ENCODE data around the gene CTNNA3. TPM values are rescaled to one million over a fixed set of nuclear protein-coding genes. Genes with fewer than 3 reads are reported as not detected.

CTNNA3 gene
- total and polyA plus RNA-seq, 2 donors (not counting 1 experiment from before 2014, with no cell fraction given), result not detected

DNA sequence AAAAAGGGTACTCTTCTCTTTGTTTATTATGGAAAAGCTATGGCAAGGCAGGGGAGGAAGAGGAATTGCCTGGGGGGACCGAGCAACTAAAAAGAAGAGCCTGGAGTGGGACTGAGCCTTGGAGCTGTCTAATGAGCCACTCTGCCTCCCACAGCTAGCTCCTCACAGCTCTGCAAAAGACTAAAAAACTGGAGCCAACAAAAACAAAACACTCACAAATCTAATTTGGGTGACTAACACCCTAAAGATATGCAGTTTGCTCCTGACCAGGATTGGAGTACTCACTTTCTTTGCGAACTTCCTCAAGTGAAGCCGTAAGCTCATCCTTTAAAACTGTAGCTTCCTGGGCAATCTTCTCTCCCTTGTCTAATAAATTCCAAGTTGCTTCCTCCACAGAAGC is 89.4 kb downstream of the CTNNA3 start:
- H3K27me3 ChIP-seq (ENCODE audit: control insufficient read depth, insufficient read depth, low read length), result no peaks in the 10 kb centered on the region
- peaks cover 5% of the 10 kb centered on the region for H3K4me1 ChIP-seq (ENCODE audit: control insufficient read depth, extremely low read depth, insufficient read depth, low read length)
- H3K79me2 ChIP-seq (ENCODE audit: control insufficient read depth, insufficient read depth, low read length), result no peaks in the 10 kb centered on the region
- H3K9me3 ChIP-seq (ENCODE audit: control insufficient read depth, insufficient read depth, low read depth, low read length), result no peaks in the 10 kb centered on the region
- H4K20me1 ChIP-seq (ENCODE audit: control insufficient read depth, extremely low read depth, insufficient read depth, low read length), result no peaks in the 10 kb centered on the region
- H2AFZ ChIP-seq (ENCODE audit: low read length), result no peak overlapping the region
- H3K4me2 ChIP-seq (ENCODE audit: extremely low read depth, insufficient read depth, low read length), result peak overlapping the region; percentile 27
- H3K9ac ChIP-seq (ENCODE audit: insufficient read depth, low read length), result no peak overlapping the region
- H3K27ac ChIP-seq (ENCODE audit: insufficient read depth, low read length), result no peak overlapping the region
- TF ChIP-seq, protein P1, sequence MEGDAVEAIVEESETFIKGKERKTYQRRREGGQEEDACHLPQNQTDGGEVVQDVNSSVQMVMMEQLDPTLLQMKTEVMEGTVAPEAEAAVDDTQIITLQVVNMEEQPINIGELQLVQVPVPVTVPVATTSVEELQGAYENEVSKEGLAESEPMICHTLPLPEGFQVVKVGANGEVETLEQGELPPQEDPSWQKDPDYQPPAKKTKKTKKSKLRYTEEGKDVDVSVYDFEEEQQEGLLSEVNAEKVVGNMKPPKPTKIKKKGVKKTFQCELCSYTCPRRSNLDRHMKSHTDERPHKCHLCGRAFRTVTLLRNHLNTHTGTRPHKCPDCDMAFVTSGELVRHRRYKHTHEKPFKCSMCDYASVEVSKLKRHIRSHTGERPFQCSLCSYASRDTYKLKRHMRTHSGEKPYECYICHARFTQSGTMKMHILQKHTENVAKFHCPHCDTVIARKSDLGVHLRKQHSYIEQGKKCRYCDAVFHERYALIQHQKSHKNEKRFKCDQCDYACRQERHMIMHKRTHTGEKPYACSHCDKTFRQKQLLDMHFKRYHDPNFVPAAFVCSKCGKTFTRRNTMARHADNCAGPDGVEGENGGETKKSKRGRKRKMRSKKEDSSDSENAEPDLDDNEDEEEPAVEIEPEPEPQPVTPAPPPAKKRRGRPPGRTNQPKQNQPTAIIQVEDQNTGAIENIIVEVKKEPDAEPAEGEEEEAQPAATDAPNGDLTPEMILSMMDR (conservative IDR thresholded peaks at IDR 0.05 in 1 of 2, IDR thresholded peaks at IDR 0.05 in 1 of 2; ENCODE audit: low read depth in 1 of 2, low read length in 2 of 2), result no peak
- TF ChIP-seq EZH2 (IDR thresholded peaks at IDR 0.05; ENCODE audit: low read length, missing control alignments), result no peak
- H3K4me3 ChIP-seq (replicated peaks in 1 of 4; ENCODE audit: control extremely low read depth in 1 of 4, insufficient read depth in 1 of 4, low read depth in 3 of 4, low read length in 4 of 4), result no peak overlapping the region
- peak; percentile 66 to 96 for DNase-seq (ENCODE audit: low read depth in 2 of 2)
- H3K36me3 ChIP-seq (ENCODE audit: control insufficient read depth, insufficient read depth, low read length), result no peaks in the 10 kb centered on the region

DNA sequence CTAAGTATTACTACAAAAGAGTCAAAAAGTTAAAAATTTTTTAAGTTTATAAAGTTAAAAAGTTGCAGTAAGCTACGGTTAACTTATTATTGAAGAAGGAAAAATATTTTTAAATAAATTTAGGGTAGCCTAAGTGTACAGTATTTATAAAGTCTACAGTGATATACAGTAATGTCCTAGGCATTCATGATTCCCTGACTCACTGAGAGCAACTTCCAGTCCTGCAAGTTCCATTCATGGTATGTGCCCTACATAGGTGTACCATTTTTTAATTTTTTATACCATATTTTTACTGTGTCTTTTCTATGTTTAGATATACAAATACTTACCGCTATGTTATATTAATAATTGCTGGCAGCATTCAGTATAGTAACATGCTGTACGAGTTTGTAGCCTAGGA is 92.3 kb downstream of the CTNNA3 start:
- peak in 1 of 2 donors; percentile 39 for DNase-seq (ENCODE audit: low read depth in 2 of 2)
- Histone ChIP-seq H3K79me2 (ENCODE audit: control insufficient read depth, insufficient read depth, low read length) (no peaks in the 10 kb centered on the region), H3K4me1 (ENCODE audit: control insufficient read depth, extremely low read depth, insufficient read depth, low read length) (peaks cover 5% of the 10 kb centered on the region), H3K9me3 (ENCODE audit: control insufficient read depth, insufficient read depth, low read depth, low read length) (no peaks in the 10 kb centered on the region), H3K27me3 (ENCODE audit: control insufficient read depth, insufficient read depth, low read length) (no peaks in the 10 kb centered on the region), H4K20me1 (ENCODE audit: control insufficient read depth, extremely low read depth, insufficient read depth, low read length) (no peaks in the 10 kb centered on the region), H3K4me3 (replicated peaks in 1 of 4; ENCODE audit: control extremely low read depth in 1 of 4, insufficient read depth in 1 of 4, low read depth in 3 of 4, low read length in 4 of 4) (no peak overlapping the region), H3K36me3 (ENCODE audit: control insufficient read depth, insufficient read depth, low read length) (no peaks in the 10 kb centered on the region), H2AFZ (ENCODE audit: low read length) (no peak overlapping the region), H3K9ac (ENCODE audit: insufficient read depth, low read length) (no peak overlapping the region), H3K27ac (ENCODE audit: insufficient read depth, low read length) (no peak overlapping the region), H3K4me2 (ENCODE audit: extremely low read depth, insufficient read depth, low read length) (no peak overlapping the region)
- TF ChIP-seq EZH2 (IDR thresholded peaks at IDR 0.05; ENCODE audit: low read length, missing control alignments), result no peak
- TF ChIP-seq, protein P1 (conservative IDR thresholded peaks at IDR 0.05 in 1 of 2, IDR thresholded peaks at IDR 0.05 in 1 of 2; ENCODE audit: low read depth in 1 of 2, low read length in 2 of 2), result no peak

DNA sequence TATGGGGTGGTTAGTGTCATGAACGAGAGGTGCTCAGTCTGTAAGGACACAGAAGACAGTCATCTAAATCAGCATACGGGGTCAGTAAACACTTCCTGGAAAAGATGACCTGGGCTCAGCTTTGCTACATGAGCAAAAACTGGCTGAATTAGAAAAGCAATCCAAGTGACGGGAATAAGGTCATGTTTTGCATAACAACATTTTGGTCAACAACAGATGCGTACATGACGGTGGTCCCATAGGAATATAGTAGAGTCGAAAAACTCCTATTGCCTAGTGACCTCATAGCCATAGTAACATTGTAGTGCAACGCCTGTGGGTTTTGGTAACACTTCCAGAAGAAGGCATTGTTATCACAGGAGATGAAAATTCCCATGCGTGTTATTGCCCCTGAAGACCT is 92.9 kb downstream of the CTNNA3 start:
- no peak for TF ChIP-seq EZH2 (IDR thresholded peaks at IDR 0.05; ENCODE audit: low read length, missing control alignments)
- TF ChIP-seq, protein P1 (conservative IDR thresholded peaks at IDR 0.05 in 1 of 2, IDR thresholded peaks at IDR 0.05 in 1 of 2; ENCODE audit: low read depth in 1 of 2, low read length in 2 of 2), result no peak
- H3K79me2 ChIP-seq (ENCODE audit: control insufficient read depth, insufficient read depth, low read length), result no peaks in the 10 kb centered on the region
- H3K4me2 ChIP-seq (ENCODE audit: extremely low read depth, insufficient read depth, low read length), result no peak overlapping the region

More for the DNA sequence above, 92.9 kb downstream of the CTNNA3 start:
- H2AFZ ChIP-seq (ENCODE audit: low read length), result no peak overlapping the region
- H3K9me3 ChIP-seq (ENCODE audit: control insufficient read depth, insufficient read depth, low read depth, low read length), result no peaks in the 10 kb centered on the region
- no peaks in the 10 kb centered on the region for H4K20me1 ChIP-seq (ENCODE audit: control insufficient read depth, extremely low read depth, insufficient read depth, low read length)
- no peaks in the 10 kb centered on the region for H3K27me3 ChIP-seq (ENCODE audit: control insufficient read depth, insufficient read depth, low read length)
- no peak overlapping the region for H3K4me3 ChIP-seq (replicated peaks in 1 of 4; ENCODE audit: control extremely low read depth in 1 of 4, insufficient read depth in 1 of 4, low read depth in 3 of 4, low read length in 4 of 4)
- H3K4me1 ChIP-seq (ENCODE audit: control insufficient read depth, extremely low read depth, insufficient read depth, low read length), result peaks cover 5% of the 10 kb centered on the region
- no peak for DNase-seq (ENCODE audit: low read depth in 2 of 2)
- no peak overlapping the region for H3K27ac ChIP-seq (ENCODE audit: insufficient read depth, low read length)
- no peak overlapping the region for H3K9ac ChIP-seq (ENCODE audit: insufficient read depth, low read length)
- H3K36me3 ChIP-seq (ENCODE audit: control insufficient read depth, insufficient read depth, low read length), result no peaks in the 10 kb centered on the region
